ENCODE measurements around the gene TMEM235. TPM values are rescaled to one million over a fixed set of nuclear protein-coding genes. Genes with fewer than 3 reads are reported as not detected.

TMEM235 gene
- polyA plus RNA-seq, 1 of the 3 experiments (the other 2 are of a cell fraction): not detected

GRCh38 chr17:78233678-78234077, 2.2 kb downstream of the TMEM235 start:
- H3K36me3 ChIP-seq (replicated peaks in 1 of 2; ENCODE audit: control insufficient read depth in 1 of 2, insufficient read depth in 2 of 2, low read length in 1 of 2): no peaks in the 10 kb centered on the region
- no peak overlapping the region for H2AFZ ChIP-seq (ENCODE audit: low read depth)
- POLR2A ChIA-PET: interaction anchor here (0.6 kb wide), 1 partner anchor 23 kb away, joined by 3 read pairs; no protein-coding TSS in a partner anchor
- CTCF ChIA-PET: interaction anchor here (6.4 kb wide), 1 partner anchor 17 kb away, joined by 95 read pairs; no protein-coding TSS in a partner anchor
- no peaks in the 10 kb centered on the region for H3K9me2 ChIP-seq
- TF ChIP-seq MAX (IDR thresholded peaks at IDR 0.05; ENCODE audit: low read depth) (no peak), ELF1 (IDR thresholded peaks at IDR 0.05) (no peak), EZH2phosphoT487 (IDR thresholded peaks at IDR 0.05; ENCODE audit: borderline replicate concordance, low read depth) (no peak), MXI1 (IDR thresholded peaks at IDR 0.05; ENCODE audit: low read depth, low read length) (no peak), CTCF (IDR thresholded peaks at IDR 0.05) (no peak), YY1 (IDR thresholded peaks at IDR 0.05; ENCODE audit: low read depth) (no peak), NRF1 (IDR thresholded peaks at IDR 0.05; ENCODE audit: low read depth, low read length) (no peak), IRF3 (IDR thresholded peaks at IDR 0.05; ENCODE audit: low read depth, low read length) (no peak), SIN3A (IDR thresholded peaks at IDR 0.05; ENCODE audit: borderline replicate concordance, low read depth, low read length) (no peak), RCOR1 (IDR thresholded peaks at IDR 0.05; ENCODE audit: low read length) (no peak), SMC3 (IDR thresholded peaks at IDR 0.05; ENCODE audit: low read depth, low read length) (no peak), RFX5 (IDR thresholded peaks at IDR 0.05; ENCODE audit: low read length) (no peak), RXRA (IDR thresholded peaks at IDR 0.05; ENCODE audit: borderline replicate concordance, low read depth) (no peak), TEAD4 (IDR thresholded peaks at IDR 0.05; ENCODE audit: borderline replicate concordance, insufficient read depth) (no peak), CHD2 (IDR thresholded peaks at IDR 0.05; ENCODE audit: low read length, partially characterized antibody) (no peak), TAF1 (IDR thresholded peaks at IDR 0.05; ENCODE audit: borderline replicate concordance, low read depth, low read length) (no peak), FOSL2 (IDR thresholded peaks at IDR 0.05; ENCODE audit: borderline replicate concordance, low read depth) (no peak), POLR2AphosphoS5 (IDR thresholded peaks at IDR 0.05; ENCODE audit: low read depth, low read length) (no peak), MEF2A (IDR thresholded peaks at IDR 0.05; ENCODE audit: borderline replicate concordance, low read depth) (no peak)
- H3K4me1 ChIP-seq (ENCODE audit: control insufficient read depth in 1 of 2, insufficient read depth in 2 of 2, low read depth in 1 of 2, low read length in 1 of 2): peaks cover 0 to 32% of the 10 kb centered on the region in 2 experiments; a peak in 1 of 4 replicates
- WGBS (ENCODE audit: low lambda C conversion rate): 84% methylated on average over 10 of the region's 10 CpGs
- H3K9me3 ChIP-seq: no peaks in the 10 kb centered on the region
- no peak overlapping the region for H3K4me2 ChIP-seq
- no peak overlapping the region for H3K27ac ChIP-seq (ENCODE audit: low read depth in 2 of 2, low read length in 1 of 2)
- H3K79me2 ChIP-seq (ENCODE audit: insufficient read depth): no peaks in the 10 kb centered on the region
- no peaks in the 10 kb centered on the region for H4K20me1 ChIP-seq (ENCODE audit: insufficient read depth)
- no peak overlapping the region for H3K9ac ChIP-seq
- DNase-seq: no peak
- H3F3A ChIP-seq (replicated peaks; ENCODE audit: insufficient read depth): no peaks in the 10 kb centered on the region
- peaks cover 21% of the 10 kb centered on the region for H3K27me3 ChIP-seq (ENCODE audit: insufficient read depth)
- H3K4me3 ChIP-seq (ENCODE audit: low read depth in 2 of 2, low read length in 1 of 2): no peak overlapping the region

All from SK-N-SH (cell line).